Stimulated activated CD8-positive, alpha-beta memory T cell treated with anti-CD3 and anti-CD28 coated beads, Interleukin-4, amount 100 ng/mL, for 24 hours (primary cell): Measurements from ENCODE around the gene BCL2L13.
"Not testable (repeated sequence)": the region's sequence is repeated elsewhere in the genome, so short reads cannot be mapped to it uniquely, and the experiment has no call there.

Experiments
- DNase-seq: peaks from one replicate; pipeline ENCODE4 v3.0.0-alpha.2; 2020; ENCODE audit warnings: low read depth

BCL2L13 gene

GRCh38 chr22:17764036-17764435, 125.5 kb downstream of the BCL2L13 start:
- no peak for DNase-seq

- not testable (repeated sequence) for DNase-seq
Observed at GRCh38 chr22:17764852-17765251, 126.3 kb downstream of the BCL2L13 start.

- DNase-seq, result no peak
Observed at GRCh38 chr22:17767233-17768065, 128.9 kb downstream of the BCL2L13 start.

- no peak for DNase-seq
Observed at GRCh38 chr22:17769013-17769715, 130.6 kb downstream of the BCL2L13 start.

GRCh38 chr22:17769716-17770082, 131.1 kb downstream of the BCL2L13 start:
- no peak for DNase-seq

GRCh38 chr22:17770180-17771077, 131.9 kb downstream of the BCL2L13 start:
- DNase-seq, result no peak

- DNase-seq, result no peak
Observed at GRCh38 chr22:17772249-17772957, 133.8 kb downstream of the BCL2L13 start.

GRCh38 chr22:17772958-17773605, 134.5 kb downstream of the BCL2L13 start:
- no peak for DNase-seq

- DNase-seq, result peak; percentile 57
Observed at GRCh38 chr22:17773606-17774205, 135.1 kb downstream of the BCL2L13 start.

GRCh38 chr22:17774206-17774925, 135.8 kb downstream of the BCL2L13 start, which contains the start of gene BID:
BID (minus strand) TSS chr22:17774469; CDS start chr22:17750116, 24,353 bp downstream.
- no peak for DNase-seq

- no peak for DNase-seq
Observed at GRCh38 chr22:17774926-17775685, 136.5 kb downstream of the BCL2L13 start.

GRCh38 chr22:17775781-17776465, 137.4 kb downstream of the BCL2L13 start:
- no peak for DNase-seq

- DNase-seq, result peak; percentile 51
Observed at GRCh38 chr22:17777005-17777716, 138.6 kb downstream of the BCL2L13 start.

GRCh38 chr22:17777717-17778044, 139.1 kb downstream of the BCL2L13 start:
- DNase-seq, result no peak

- no peak for DNase-seq
Observed at GRCh38 chr22:17778412-17778976, 139.9 kb downstream of the BCL2L13 start.

GRCh38 chr22:17779286-17780115, 140.9 kb downstream of the BCL2L13 start:
- DNase-seq, result no peak
